Body of pancreas (tissue), 4 donors: ENCODE measurements around the gene ODF4. TPM values are rescaled to one million over a fixed set of nuclear protein-coding genes. Genes with fewer than 3 reads are reported as not detected.

ENCODE experiments used
- ATAC-seq: fragments of 150-250 bp; one replicate; pipeline ENCODE4 v1.9.1; 2016
- DNase-seq, 4 donors: peaks; one replicate each; pipeline ENCODE4 v3.0.0-alpha.2; 2019
- H3K27ac ChIP-seq, 4 donors: fragments of 200-600 bp; sonication (generic); 1 replicate in 3 of 4; 2 replicates in 1 of 4; pipeline versions ENCODE4 v1.5.1 to v1.6.1; 2016 to 2019; ENCODE audit warnings: mild to moderate bottlenecking in 1 of 4, mixed read lengths in 1 of 4, moderate library complexity in 1 of 4
- H3K27me3 ChIP-seq, 2 donors: fragments of 200-600 bp; sonication (generic); one replicate each; pipeline ENCODE4 v1.6.0; 2016; ENCODE audit warnings: mild to moderate bottlenecking in 1 of 2
- H3K36me3 ChIP-seq, 2 donors: fragments of 200-600 bp; sonication (generic); replicated peaks in 1 of 2; 2 replicates each; pipeline ENCODE4 v1.5.1; 2016; ENCODE audit warnings: low read depth in 2 of 2; ENCODE audit not compliant: insufficient read depth in 1 of 2
- H3K4me1 ChIP-seq: fragments of 200-600 bp; sonication (generic); one replicate; pipeline ENCODE4 v1.6.0; 2016
- H3K4me3 ChIP-seq, 2 donors: fragments of 200-600 bp; sonication (generic); 1 replicate in 1 of 2; 2 replicates in 1 of 2; pipeline ENCODE4 v1.5.1; 2016 to 2019
- H3K9me3 ChIP-seq, 3 donors: fragments of 200-600 bp; sonication (generic); 1 replicate in 2 of 3; 2 replicates in 1 of 3; pipeline ENCODE4 v1.5.1; 2016
- POLR2A ChIP-seq, 3 donors: fragments of 450-650 bp; IDR thresholded peaks; one replicate each; pipeline ENCODE4 v1.6.1; 2016; ENCODE audit warnings: antibody characterized with exemption in 3 of 3, mild to moderate bottlenecking in 2 of 3
- WGBS, 2 donors: methylation state at CpG; one replicate each; pipeline ENCODE4 v1.1.5; 2017; 5-methylcytosine and 5-hydroxymethylcytosine counted together
- intact Hi-C: fragments of 100-400 bp; cut with DNase I; formaldehyde crosslinking; loops from one replicate; pipeline ENCODE4 v1.15.1; 2023
- total RNA-seq, 2 donors: library from RNA; depleted of rRNA; stranded (reverse); fragments of >200 nt; gene quantifications; one replicate each; pipeline ENCODE4 v1.1.0, GENCODE V29; 2016
- TF ChIP-seq, protein P1 (sequence below), 7 experiments: fragments of 450-650 bp in 4 of 7; fragments of 200-600 bp in 3 of 7; sonication (generic) in 3 of 7; IDR thresholded peaks; one replicate each; pipeline ENCODE4 v1.5.1; 2016 to 2019; ENCODE audit warnings: antibody characterized with exemption in 7 of 7

The ODF4 gene
- total RNA-seq, 2 donors from 2014 or later: not detected

DNA sequence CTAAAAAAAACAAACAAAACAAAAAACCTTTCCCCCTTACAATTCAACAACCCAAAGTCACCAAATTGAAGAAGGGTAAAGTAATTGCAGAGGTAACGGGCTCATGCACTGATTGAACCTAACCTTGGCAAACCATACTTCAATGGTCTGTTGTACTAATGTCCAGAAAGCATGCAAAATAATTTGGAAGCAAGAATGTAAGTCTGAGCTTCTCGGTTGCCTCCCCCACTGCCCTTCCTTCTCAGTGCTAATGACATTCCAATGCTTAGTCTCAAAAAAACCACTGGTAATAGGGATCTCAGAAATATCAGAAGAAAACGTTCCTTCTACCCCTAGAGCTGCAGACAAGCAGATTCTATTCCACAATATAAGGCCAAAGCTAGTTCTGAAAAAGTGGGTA, 21.1 kb downstream of the ODF4 start:
- Histone ChIP-seq H3K27me3 (no peaks in the 10 kb centered on the region), H3K9me3 (no peaks in the 10 kb centered on the region), H3K4me1 (peaks cover 10% of the 10 kb centered on the region), H3K4me3 (no peak overlapping the region), H3K36me3 (no peaks in the 10 kb centered on the region), H3K27ac (peak overlapping the region in 2 of 4 donors; percentile 6 to 26)
- intact Hi-C loops: no loop called here
- 47 to 59% methylated on average over 3 of the region's 3 CpGs for WGBS, 2 donors
- DNase-seq (no peak), ATAC-seq (no peak)
- TF ChIP-seq POLR2A (IDR thresholded peaks at IDR 0.05): no peak
- TF ChIP-seq, protein P1, sequence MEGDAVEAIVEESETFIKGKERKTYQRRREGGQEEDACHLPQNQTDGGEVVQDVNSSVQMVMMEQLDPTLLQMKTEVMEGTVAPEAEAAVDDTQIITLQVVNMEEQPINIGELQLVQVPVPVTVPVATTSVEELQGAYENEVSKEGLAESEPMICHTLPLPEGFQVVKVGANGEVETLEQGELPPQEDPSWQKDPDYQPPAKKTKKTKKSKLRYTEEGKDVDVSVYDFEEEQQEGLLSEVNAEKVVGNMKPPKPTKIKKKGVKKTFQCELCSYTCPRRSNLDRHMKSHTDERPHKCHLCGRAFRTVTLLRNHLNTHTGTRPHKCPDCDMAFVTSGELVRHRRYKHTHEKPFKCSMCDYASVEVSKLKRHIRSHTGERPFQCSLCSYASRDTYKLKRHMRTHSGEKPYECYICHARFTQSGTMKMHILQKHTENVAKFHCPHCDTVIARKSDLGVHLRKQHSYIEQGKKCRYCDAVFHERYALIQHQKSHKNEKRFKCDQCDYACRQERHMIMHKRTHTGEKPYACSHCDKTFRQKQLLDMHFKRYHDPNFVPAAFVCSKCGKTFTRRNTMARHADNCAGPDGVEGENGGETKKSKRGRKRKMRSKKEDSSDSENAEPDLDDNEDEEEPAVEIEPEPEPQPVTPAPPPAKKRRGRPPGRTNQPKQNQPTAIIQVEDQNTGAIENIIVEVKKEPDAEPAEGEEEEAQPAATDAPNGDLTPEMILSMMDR (IDR thresholded peaks at IDR 0.05): no peak

DNA sequence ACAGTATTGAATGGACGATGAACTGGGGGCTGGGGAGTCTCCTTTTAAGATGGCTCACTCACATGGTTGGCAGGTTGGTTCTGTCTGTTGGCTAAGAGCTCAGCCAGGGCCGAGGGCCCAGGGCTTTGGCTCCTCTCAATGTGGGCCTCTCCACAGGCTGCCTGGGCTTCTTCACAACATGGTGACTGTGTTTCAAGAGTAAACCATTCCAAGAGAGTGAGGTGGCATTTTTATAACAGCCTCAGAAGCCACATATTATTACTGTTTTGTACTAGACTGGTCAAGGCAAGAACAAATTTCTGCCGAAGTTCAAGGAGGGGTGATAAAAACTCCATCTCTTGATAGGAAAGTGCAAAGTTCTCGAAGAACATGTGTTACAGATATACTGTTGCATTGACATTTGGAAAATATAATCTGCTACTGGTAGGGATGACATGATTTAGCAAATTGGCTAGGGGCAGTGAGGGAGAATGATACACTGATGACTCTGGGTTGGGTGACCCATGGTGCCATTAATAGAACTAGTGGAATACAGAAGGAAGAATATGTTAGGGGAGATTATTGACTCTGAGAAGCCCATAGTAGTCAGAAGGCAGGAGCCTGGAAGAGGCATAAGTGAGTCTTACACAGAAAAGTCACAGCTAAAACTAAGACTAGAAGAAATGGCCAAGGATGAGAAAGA, 23.2 kb downstream of the ODF4 start:
- H3K4me1 ChIP-seq: peaks cover 10% of the 10 kb centered on the region
- WGBS, 2 donors: 79 to 81% methylated on average over 4 of the region's 4 CpGs
- H3K27me3 ChIP-seq: no peaks in the 10 kb centered on the region
- ATAC-seq (no peak), DNase-seq (no peak)
- no peaks in the 10 kb centered on the region for H3K9me3 ChIP-seq
- no peaks in the 10 kb centered on the region for H3K36me3 ChIP-seq
- intact Hi-C loops: no loop called here
- TF ChIP-seq, protein P1 (IDR thresholded peaks at IDR 0.05): no peak
- TF ChIP-seq POLR2A (IDR thresholded peaks at IDR 0.05): no peak
- no peak overlapping the region for H3K27ac ChIP-seq
- no peak overlapping the region for H3K4me3 ChIP-seq

DNA sequence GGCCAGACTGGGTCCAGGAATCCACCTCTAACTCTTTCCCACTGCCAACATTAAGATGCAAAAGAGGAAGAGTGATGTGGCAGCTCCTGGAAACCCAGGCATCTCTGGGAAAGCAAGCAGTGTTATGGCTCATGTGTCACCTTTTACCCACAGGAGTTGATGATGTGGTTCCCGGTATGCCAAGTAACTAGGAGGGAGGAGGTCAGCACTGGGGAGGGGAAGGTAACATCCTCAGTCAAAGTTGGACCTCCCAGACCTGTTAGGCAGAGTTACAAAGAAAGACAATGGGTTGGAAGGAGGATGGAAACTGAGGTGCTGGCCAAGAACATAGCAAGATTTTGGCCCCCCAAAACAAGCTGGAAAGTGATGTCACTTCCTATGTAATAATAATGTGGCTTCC, 25.5 kb downstream of the ODF4 start:
- Histone ChIP-seq H3K27ac (peak overlapping the region in 1 of 4 donors; percentile 32), H3K4me1 (peaks cover 10% of the 10 kb centered on the region), H3K36me3 (peaks cover 0 to 6% of the 10 kb centered on the region in 2 donors), H3K9me3 (no peaks in the 10 kb centered on the region), H3K27me3 (no peaks in the 10 kb centered on the region), H3K4me3 (no peak overlapping the region)
- ATAC-seq: no peak
- TF ChIP-seq, protein P1 (IDR thresholded peaks at IDR 0.05): no peak
- TF ChIP-seq POLR2A (IDR thresholded peaks at IDR 0.05): no peak
- intact Hi-C loops: no loop called here
- DNase-seq: no peak
- WGBS, 2 donors: 75 to 77% methylated on average over 1 of the region's 1 CpG

DNA sequence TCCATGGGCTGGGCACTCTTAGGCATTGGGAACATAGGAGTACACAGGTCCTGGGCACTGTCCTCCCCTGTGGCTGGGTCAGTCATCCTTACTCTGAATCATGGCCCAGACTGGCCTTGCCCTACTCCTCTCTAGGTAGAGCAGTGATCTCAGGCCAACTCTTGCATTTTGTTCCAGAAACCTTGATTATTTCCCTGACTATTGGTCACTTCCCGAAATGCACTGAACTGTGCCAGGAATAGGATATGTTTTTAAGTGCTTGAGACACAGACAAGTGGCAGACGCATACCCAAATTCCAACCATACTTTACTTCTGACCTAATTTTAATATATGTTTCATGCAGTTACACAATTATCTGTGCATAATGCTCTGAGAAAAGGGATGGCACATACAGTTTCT, 26.6 kb downstream of the ODF4 start:
- intact Hi-C loops: no loop called here
- ATAC-seq: peak; percentile 30
- no peak for DNase-seq
- Histone ChIP-seq H3K36me3 (peaks cover 0 to 6% of the 10 kb centered on the region in 2 donors), H3K27me3 (no peaks in the 10 kb centered on the region), H3K4me1 (peaks cover 4% of the 10 kb centered on the region), H3K9me3 (no peaks in the 10 kb centered on the region), H3K27ac (no peak overlapping the region), H3K4me3 (no peak overlapping the region)
- TF ChIP-seq, protein P1 (IDR thresholded peaks at IDR 0.05): no peak
- no peak for TF ChIP-seq POLR2A (IDR thresholded peaks at IDR 0.05)
- 87 to 88% methylated on average over 2 of the region's 2 CpGs for WGBS, 2 donors

DNA sequence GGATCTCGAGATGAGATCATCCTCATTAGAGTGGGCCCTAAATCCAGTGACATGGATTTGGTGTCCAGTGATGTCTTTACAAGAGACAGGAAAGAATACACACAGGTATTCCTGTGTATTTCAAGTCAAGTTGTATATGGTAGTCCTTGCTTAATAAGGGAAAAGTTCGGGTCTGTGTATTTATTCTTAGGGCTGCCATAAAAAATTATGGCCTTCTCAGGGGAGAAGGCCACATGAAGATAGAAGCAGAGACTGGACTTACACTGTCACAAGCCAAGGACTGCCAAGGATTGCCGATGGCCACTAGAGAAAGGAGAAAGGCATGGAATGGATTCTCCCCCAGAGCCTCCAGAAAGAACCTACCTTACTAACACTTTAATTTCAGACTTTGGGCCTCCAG, 28.6 kb downstream of the ODF4 start:
- Histone ChIP-seq H3K4me1 (no peaks in the 10 kb centered on the region), H3K9me3 (no peaks in the 10 kb centered on the region), H3K27ac (no peak overlapping the region), H3K36me3 (peaks cover 0 to 6% of the 10 kb centered on the region in 2 donors), H3K4me3 (no peak overlapping the region), H3K27me3 (no peaks in the 10 kb centered on the region)
- TF ChIP-seq POLR2A (IDR thresholded peaks at IDR 0.05): no peak
- TF ChIP-seq, protein P1 (IDR thresholded peaks at IDR 0.05): no peak
- intact Hi-C loops: no loop called here
- DNase-seq: no peak
- ATAC-seq: no peak
- WGBS, 2 donors: 82 to 97% methylated on average over 3 of the region's 3 CpGs
